K562 (cell line): Measurements from ENCODE around the gene UBAC2. TPM values are rescaled to one million over a fixed set of nuclear protein-coding genes. Genes with fewer than 3 reads are reported as not detected.

Source experiments
- ATAC-seq: fragments of 200-7000 bp; cut with Tn5 transposase; 3 replicates; pipeline ENCODE4 v1.9.1; 2020; ENCODE audit warnings: moderate library complexity
- BruUV-seq: library from RNA; stranded (reverse); fragments of 400-500 nt; replicated peaks from 2 replicates; lab custom pipeline; 2021; lab: Mats Ljungman, UMichigan
- CTCF ChIA-PET: fragments of 300-600 bp; formaldehyde crosslinking; extraction: SDS; loops from one replicate; lab custom pipeline; 2021; ENCODE audit warnings: low intra/inter-chr PET ratio; lab: Yijun Ruan, JAX
- POLR2A ChIA-PET: fragments of 300-600, 350-650 bp; sonication (Branson Sonifier 250); formaldehyde crosslinking; extraction: SDS; loops from one replicate; lab custom pipeline; 2021; ENCODE audit warnings: antibody characterized with exemption, inconsistent platforms; lab: Yijun Ruan, JAX
- DNase-seq, 4 experiments: peaks; one replicate each; pipeline versions ENCODE4 v3.0.0 to v3.0.0-alpha.2; 2011 to 2018; ENCODE audit warnings: low spot score in 3 of 4, mixed read lengths in 3 of 4; ENCODE audit errors: extremely low read depth in 1 of 4
- FAIRE-seq: peaks from 2 replicates; lab custom pipeline; 2011; peaks lifted over from hg19 to GRCh38; lab: Jason Lieb, UNC
- H2AFZ ChIP-seq: 2 replicates; pipeline ENCODE4 v1.6.0; 2011; ENCODE audit warnings: low read depth, low read length, control low read depth, inconsistent platforms
- H3K27ac ChIP-seq: fragments of 200-600 bp; 3 replicates; pipeline ENCODE4 v1.8.0; 2011; ENCODE audit warnings: low read depth, mild to moderate bottlenecking, control low read depth, inconsistent platforms, low read length, moderate library complexity, mixed read lengths; ENCODE audit errors: extremely low read depth
- H3K27me3 ChIP-seq, 2 experiments: fragments of 300-600 bp in 1 of 2; 2 replicates in 1 of 2; 3 replicates in 1 of 2; pipeline versions ENCODE4 v1.6.0 to v1.8.0; 2011; ENCODE audit warnings: inconsistent platforms in 2 of 2, low read length in 2 of 2, mild to moderate bottlenecking in 1 of 2, mixed read lengths in 1 of 2, moderate library complexity in 1 of 2; ENCODE audit not compliant: control insufficient read depth in 2 of 2, insufficient read depth in 2 of 2
- H3K36me3 ChIP-seq: fragments of 300-600 bp; 3 replicates; pipeline ENCODE4 v1.8.0; 2011; ENCODE audit warnings: mild to moderate bottlenecking, low read length, inconsistent platforms; ENCODE audit not compliant: control insufficient read depth, insufficient read depth
- H3K4me1 ChIP-seq, 2 experiments: fragments of 200-600 bp in 1 of 2; replicated peaks in 1 of 2; 2 replicates in 1 of 2; 3 replicates in 1 of 2; pipeline versions ENCODE4 v1.5.1 to v1.8.0; 2011; ENCODE audit warnings: inconsistent platforms in 2 of 2, low read length in 2 of 2, mild to moderate bottlenecking in 1 of 2, mixed read lengths in 1 of 2, moderate library complexity in 1 of 2; ENCODE audit not compliant: control insufficient read depth in 2 of 2, insufficient read depth in 2 of 2
- H3K4me2 ChIP-seq: 2 replicates; pipeline ENCODE4 v1.6.1; 2011; ENCODE audit warnings: low read length, control low read depth, inconsistent platforms, mixed read lengths; ENCODE audit not compliant: insufficient read depth
- H3K4me3 ChIP-seq: fragments of 200-600 bp; sonication (generic), shearing (Covaris generic); 2 replicates; pipeline ENCODE4 v1.5.1; 2016; ENCODE audit warnings: control low read depth, inconsistent platforms
- H3K79me2 ChIP-seq: fragments of 200-600 bp; 3 replicates; pipeline ENCODE4 v1.8.0; 2011; ENCODE audit warnings: low read length, inconsistent platforms; ENCODE audit not compliant: control insufficient read depth, insufficient read depth
- H3K9ac ChIP-seq, 2 experiments: 2 replicates each; pipeline versions ENCODE4 v1.6.0 to v1.6.1; 2011; ENCODE audit warnings: low read depth in 2 of 2, low read length in 2 of 2, control low read depth in 1 of 2, inconsistent platforms in 1 of 2, mild to moderate bottlenecking in 1 of 2, mixed read lengths in 1 of 2; ENCODE audit not compliant: insufficient read depth in 1 of 2
- H3K9me1 ChIP-seq: one replicate; pipeline ENCODE4 v1.6.0; 2011; ENCODE audit warnings: inconsistent platforms, mild to moderate bottlenecking, low read length, moderate library complexity; ENCODE audit not compliant: control insufficient read depth, insufficient read depth
- H3K9me3 ChIP-seq: replicated peaks from 2 replicates; pipeline ENCODE4 v1.5.1; 2011; ENCODE audit warnings: low read depth, low read length, inconsistent platforms; ENCODE audit not compliant: control insufficient read depth, insufficient read depth
- H4K20me1 ChIP-seq: replicated peaks from 2 replicates; pipeline ENCODE4 v1.6.1; 2011; ENCODE audit warnings: low read length, inconsistent platforms, mixed read lengths; ENCODE audit not compliant: control insufficient read depth, insufficient read depth
- AFF1 ChIP-seq, 2 experiments: fragments of 450-650 bp; IDR thresholded peaks; 2 replicates each; pipeline ENCODE4 v1.6.1; 2018; ENCODE audit warnings: mild to moderate bottlenecking in 2 of 2, low read depth in 1 of 2; ENCODE audit not compliant: partially characterized antibody in 2 of 2
- BRF2 ChIP-seq: IDR thresholded peaks from 3 replicates; pipeline ENCODE4 v1.6.1; 2011; ENCODE audit warnings: borderline replicate concordance, mild to moderate bottlenecking; ENCODE audit not compliant: insufficient read length, insufficient read depth
- FOXK1 ChIP-seq: sonication (generic); formaldehyde crosslinking; IDR thresholded peaks from 2 replicates; pipeline ENCODE4 v1.8.0; 2022; ENCODE audit warnings: missing genetic modification reagents, mild to moderate bottlenecking, borderline replicate concordance
- KDM5B ChIP-seq: fragments of 200-600 bp; sonication (generic); IDR thresholded peaks from 2 replicates; pipeline ENCODE4 v1.6.1; 2012; ENCODE audit warnings: low read depth, mild to moderate bottlenecking, moderate library complexity, low read length, control low read depth, inconsistent platforms; ENCODE audit not compliant: insufficient replicate concordance
- VEZF1 ChIP-seq: fragments of 200-800 bp; sonication (Bioruptor generic); IDR thresholded peaks from 2 replicates; pipeline ENCODE4 v1.6.1; 2017; ENCODE audit warnings: missing genetic modification characterization, missing compliant biosample characterization
- WGBS: fragments of 100-300 bp; shearing (Covaris generic); methylation state at CpG from one replicate; pipeline ENCODE4 v1.1.6; 2016; ENCODE audit warnings: low coverage, mixed read lengths; ENCODE audit not compliant: insufficient coverage; ENCODE audit errors: missing lambda C conversion rate; 5-methylcytosine and 5-hydroxymethylcytosine counted together
- in situ Hi-C: fragments of 300-500 bp; cut with MboI; formaldehyde crosslinking; loops from 4 replicates; pipeline ENCODE4 v1.15.0; 2018; ENCODE audit warnings: inconsistent platforms, mixed read lengths
- intact Hi-C: fragments of 100-400 bp; cut with micrococcal nuclease; formaldehyde crosslinking; loops from 2 replicates; pipeline ENCODE4 v1.14.2; 2022
- polyA plus RNA-seq, 8 experiments: library from polyadenylated mRNA; depleted of rRNA in 4 of 8; stranded (reverse) in 5 of 8; unstranded in 3 of 8; fragments of >200 nt; fragmentation: Nextera tagmentation in 2 of 8; fragmentation: Illumina TruSeq in 1 of 8; extraction: Ambion mirVana in 2 of 8; extraction: Trizol in 1 of 8; gene quantifications; 2 replicates each; pipeline versions ENCODE4 v1.2.1 to v1.2.3, GENCODE V29; 2011 to 2014; ENCODE audit warnings: inconsistent platforms in 1 of 8, missing spikeins in 1 of 8
- total RNA-seq, 7 experiments: library from RNA; depleted of rRNA in 6 of 7; stranded (reverse); fragments of >200 nt in 6 of 7; fragmentation: Illumina TruSeq in 2 of 7; extraction: Trizol in 2 of 7; gene quantifications; 2 replicates each; pipeline versions ENCODE4 v1.2.1 to v1.2.3, GENCODE V29; 2011 to 2021; ENCODE audit warnings: low replicate concordance in 1 of 7

The UBAC2 gene
- total and polyA plus RNA-seq, 9 of the 15 experiments (the other 6 are each of a cell fraction or from before 2014, with no cell fraction given), result 6.0 to 84.1 (median 32.3) TPM

- no peak for ATAC-seq
- Histone ChIP-seq H3K27me3 (0 out of 5 replicates have a peak, but pooled peaks cover 0 to 3% of the 10 kb centered on the region in 2 experiments), H2AFZ (no peak overlapping the region), H3K9ac (no peak overlapping the region), H3K4me1 (no peaks in the 10 kb centered on the region; a peak in 1 of 5 replicates), H3K9me1 (no peaks in the 10 kb centered on the region), H3K36me3 (no peaks in the 10 kb centered on the region), H3K79me2 (no peaks in the 10 kb centered on the region), H3K9me3 (no peaks in the 10 kb centered on the region), H4K20me1 (no peaks in the 10 kb centered on the region), H3K27ac (no peak overlapping the region), H3K4me3 (no peak overlapping the region), H3K4me2 (no peak overlapping the region)
- ChIA-PET CTCF (no interaction called here), POLR2A (interaction anchor here (1.5 kb wide), 1 partner anchor 11 kb away, joined by 3 read pairs; no protein-coding TSS in a partner anchor)
- TF ChIP-seq FOXK1 (CRISPR knock-in tag), result no peak
- TF ChIP-seq KDM5B, result no peak
- no peak for TF ChIP-seq BRF2
- TF ChIP-seq AFF1 (IDR thresholded peaks at IDR 0.05; ENCODE audit: low read depth in 1 of 2, partially characterized antibody in 2 of 2), result no peak
- no peak for TF ChIP-seq VEZF1 (CRISPR knock-in tag)
- FAIRE-seq, result no peak
- intact Hi-C loops (no loop called here), in situ Hi-C loops (no loop called here)
- WGBS, result 45% methylated on average over 12 of the region's 21 CpGs
- BruUV-seq, result no TSS peak
- no peak for DNase-seq
These were observed 193.4 kb downstream of the UBAC2 start for GRCh38 chr13:99393791-99394735.
